Endothelial cell of umbilical vein (primary cell): ENCODE measurements around the gene RGS7. TPM values are rescaled to one million over a fixed set of nuclear protein-coding genes. Genes with fewer than 3 reads are reported as not detected.

Experiments used
- BruUV-seq: library from RNA; stranded (reverse); fragments of 400-500 nt; replicated peaks from 2 replicates; lab custom pipeline; 2021; lab: Mats Ljungman, UMichigan
- CTCF ChIA-PET: fragments of 300-600, 350-600 bp; sonication (Branson Sonifier 250); formaldehyde crosslinking; loops from one replicate; lab custom pipeline; 2021; ENCODE audit warnings: antibody characterized with exemption, inconsistent platforms; lab: Charles Lee
- POLR2A ChIA-PET: fragments of 300-600, 350-600 bp; sonication (Branson Sonifier 250); formaldehyde crosslinking; loops from one replicate; lab custom pipeline; 2021; ENCODE audit warnings: antibody characterized with exemption, inconsistent platforms; lab: Charles Lee
- DNase-seq: peaks from one replicate; pipeline ENCODE4 v3.0.0-alpha.2; 2011; ENCODE audit warnings: low read depth, low spot score
- FAIRE-seq: peaks from 2 replicates; lab custom pipeline; 2011; peaks lifted over from hg19 to GRCh38; lab: Jason Lieb, UNC
- H2AFZ ChIP-seq: 2 replicates; pipeline ENCODE4 v1.6.0; 2012; ENCODE audit warnings: low read depth, low read length, control low read depth, inconsistent platforms
- H3K27ac ChIP-seq: 2 replicates; pipeline ENCODE4 v1.5.1; 2011; ENCODE audit warnings: low read depth, mild to moderate bottlenecking, control low read depth, low read length, moderate library complexity; ENCODE audit not compliant: insufficient read depth
- H3K27me3 ChIP-seq, 2 experiments: 2 replicates each; pipeline versions ENCODE4 v1.6.0 to v1.6.1; 2011; ENCODE audit warnings: low read length in 2 of 2, mixed read lengths in 1 of 2; ENCODE audit not compliant: control insufficient read depth in 2 of 2, insufficient read depth in 2 of 2
- H3K36me3 ChIP-seq, 2 experiments: 2 replicates in 1 of 2; 3 replicates in 1 of 2; pipeline ENCODE4 v1.5.1; 2011; ENCODE audit warnings: low read length in 2 of 2, mild to moderate bottlenecking in 1 of 2, moderate library complexity in 1 of 2; ENCODE audit not compliant: control insufficient read depth in 2 of 2, insufficient read depth in 2 of 2; ENCODE audit errors: extremely low read depth in 1 of 2
- H3K4me1 ChIP-seq: 3 replicates; pipeline ENCODE4 v1.5.1; 2011; ENCODE audit warnings: mild to moderate bottlenecking, low read length; ENCODE audit not compliant: control insufficient read depth, insufficient read depth; ENCODE audit errors: extremely low read depth
- H3K4me2 ChIP-seq: 2 replicates; pipeline ENCODE4 v1.6.1; 2011; ENCODE audit warnings: low read length, control low read depth, mixed read lengths; ENCODE audit not compliant: insufficient read depth
- H3K4me3 ChIP-seq, 3 experiments: fragments of 200-600 bp in 1 of 3; sonication (generic), shearing (Covaris generic) in 1 of 3; replicated peaks in 1 of 3; 2 replicates each; pipeline ENCODE4 v1.5.1; 2011 to 2016; ENCODE audit warnings: control low read depth in 3 of 3, low read length in 3 of 3, mild to moderate bottlenecking in 2 of 3, inconsistent platforms in 1 of 3, low read depth in 1 of 3, moderate library complexity in 1 of 3; ENCODE audit not compliant: insufficient read depth in 1 of 3
- H3K79me2 ChIP-seq: 2 replicates; pipeline ENCODE4 v1.6.0; 2012; ENCODE audit warnings: low read length, inconsistent platforms; ENCODE audit not compliant: control insufficient read depth, insufficient read depth
- H3K9ac ChIP-seq: replicated peaks from 2 replicates; pipeline ENCODE3; 2011; ENCODE audit warnings: low read length, control low read depth; ENCODE audit not compliant: insufficient read depth; ENCODE audit errors: extremely low read depth
- H3K9me1 ChIP-seq: replicated peaks from 3 replicates; pipeline ENCODE4 v1.6.0; 2011; ENCODE audit warnings: mild to moderate bottlenecking, low read length; ENCODE audit not compliant: control insufficient read depth, insufficient read depth; ENCODE audit errors: extremely low read depth
- H3K9me3 ChIP-seq: replicated peaks from 2 replicates; pipeline ENCODE4 v1.5.1; 2012; ENCODE audit warnings: low read length, inconsistent platforms; ENCODE audit not compliant: control insufficient read depth, insufficient read depth
- H4K20me1 ChIP-seq: replicated peaks from 2 replicates; pipeline ENCODE3; 2011; ENCODE audit warnings: mild to moderate bottlenecking, low read length; ENCODE audit not compliant: control insufficient read depth, insufficient read depth; ENCODE audit errors: extremely low read depth
- EZH2 ChIP-seq: IDR thresholded peaks from 2 replicates; pipeline ENCODE4 v1.6.1; 2012; ENCODE audit warnings: borderline replicate concordance, low read depth, mild to moderate bottlenecking, moderate library complexity, low read length, inconsistent platforms; ENCODE audit not compliant: severe bottlenecking
- FOS ChIP-seq: IDR thresholded peaks from 2 replicates; pipeline ENCODE4 v1.6.1; 2011; ENCODE audit warnings: mild to moderate bottlenecking, low read length, moderate library complexity, borderline replicate concordance; ENCODE audit not compliant: insufficient read depth
- GATA2 ChIP-seq: IDR thresholded peaks from 2 replicates; pipeline ENCODE4 v1.7.0; 2011; ENCODE audit warnings: low read depth, mild to moderate bottlenecking, moderate library complexity, mixed read lengths, low read length; ENCODE audit not compliant: insufficient read length, insufficient read depth
- JUN ChIP-seq: IDR thresholded peaks from 2 replicates; pipeline ENCODE4 v1.6.1; 2011; ENCODE audit warnings: borderline replicate concordance, low read depth; ENCODE audit not compliant: insufficient read length, insufficient read depth
- MAX ChIP-seq: IDR thresholded peaks from 2 replicates; pipeline ENCODE4 v1.6.1; 2011; ENCODE audit not compliant: insufficient read depth, insufficient read length
- MYC ChIP-seq: IDR thresholded peaks from one replicate; pipeline ENCODE4 v1.6.1; 2011; ENCODE audit warnings: mild to moderate bottlenecking, low read depth, low read length
- POLR2A ChIP-seq: IDR thresholded peaks from 2 replicates; pipeline ENCODE4 v1.6.1; 2012; ENCODE audit warnings: low read depth, mild to moderate bottlenecking, control low read depth, low read length
- POLR2AphosphoS5 ChIP-seq: IDR thresholded peaks from 2 replicates; pipeline ENCODE4 v1.6.1; 2012; ENCODE audit warnings: low read depth, mild to moderate bottlenecking, control low read depth, low read length, moderate library complexity; ENCODE audit not compliant: insufficient read depth
- dilution Hi-C: fragments of 300-500 bp; cut with MboI; formaldehyde crosslinking; loops from one replicate; pipeline ENCODE4 v1.15.0; 2019; ENCODE audit warnings: low sequenced_read_pairs; ENCODE audit not compliant: extremely low pct_ligation_motif_present
- intact Hi-C: fragments of 100-400 bp; cut with micrococcal nuclease; formaldehyde crosslinking; loops from one replicate; pipeline ENCODE4 v1.10.0; 2022
- polyA plus RNA-seq, 4 experiments: library from polyadenylated mRNA; depleted of rRNA in 3 of 4; stranded (reverse) in 3 of 4; unstranded in 1 of 4; fragments of >200 nt; gene quantifications; 2 replicates each; pipeline versions ENCODE4 v1.2.1 to v1.2.3, GENCODE V29; 2011 to 2012; ENCODE audit warnings: missing spikeins in 1 of 4
- total RNA-seq: library from RNA; stranded (reverse); gene quantifications from 2 replicates; pipeline ENCODE4 v1.2.3, GENCODE V29; 2021
- TF ChIP-seq, protein P1 (sequence below), 2 donors: IDR thresholded peaks; 1 replicate in 1 of 2; 2 replicates in 1 of 2; pipeline ENCODE4 v1.5.1; 2011; ENCODE audit warnings: low read length in 2 of 2, mild to moderate bottlenecking in 2 of 2, moderate library complexity in 2 of 2, control low read depth in 1 of 2, inconsistent platforms in 1 of 2, low read depth in 1 of 2; ENCODE audit not compliant: insufficient read depth in 1 of 2; ENCODE audit errors: extremely low read depth in 1 of 2

RGS7 gene
- total and polyA plus RNA-seq, 2 donors (not counting 3 experiments of a cell fraction or from before 2014, with no cell fraction given) = 0.43 to 0.44 TPM

DNA sequence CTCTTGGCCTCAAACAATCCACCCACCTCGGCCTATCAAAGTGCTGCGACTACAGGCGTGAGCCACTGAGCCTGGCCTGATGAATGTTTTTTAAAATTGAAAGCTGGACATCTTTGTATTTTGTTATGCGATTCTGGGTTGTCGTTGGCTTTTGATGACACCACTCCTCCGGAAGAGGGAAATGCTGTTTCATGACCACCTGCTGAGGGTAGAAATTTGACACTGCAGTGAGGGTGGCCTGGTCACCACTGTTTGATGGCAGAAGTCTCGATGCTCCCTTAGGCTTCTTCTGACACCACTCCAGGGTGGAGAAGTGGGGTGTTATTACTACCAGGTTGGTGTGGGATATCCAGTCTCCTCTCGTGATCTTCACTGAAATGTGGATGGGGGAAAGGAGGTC, 357.2 kb downstream of the RGS7 start:
- ChIA-PET CTCF (interaction anchor here (1.0 kb wide), 1 partner anchor 611 kb away, joined by 3 read pairs; no protein-coding TSS in a partner anchor), POLR2A (no interaction called here)
- no peak overlapping the region for H3K27ac ChIP-seq
- no TSS peak for BruUV-seq
- no peaks in the 10 kb centered on the region for H3K79me2 ChIP-seq
- no peaks in the 10 kb centered on the region for H3K9me1 ChIP-seq
- dilution Hi-C loops (no loop called here), intact Hi-C loops (no loop called here)
- H3K4me2 ChIP-seq = no peak overlapping the region
- no peak overlapping the region for H3K4me3 ChIP-seq
- H3K4me1 ChIP-seq = no peaks in the 10 kb centered on the region
- H4K20me1 ChIP-seq = no peaks in the 10 kb centered on the region
- H3K36me3 ChIP-seq = no peaks in the 10 kb centered on the region
- H3K9ac ChIP-seq = no peak overlapping the region
- H2AFZ ChIP-seq = no peak overlapping the region
- DNase-seq = no peak
- FAIRE-seq = no peak
- TF ChIP-seq, protein P1, sequence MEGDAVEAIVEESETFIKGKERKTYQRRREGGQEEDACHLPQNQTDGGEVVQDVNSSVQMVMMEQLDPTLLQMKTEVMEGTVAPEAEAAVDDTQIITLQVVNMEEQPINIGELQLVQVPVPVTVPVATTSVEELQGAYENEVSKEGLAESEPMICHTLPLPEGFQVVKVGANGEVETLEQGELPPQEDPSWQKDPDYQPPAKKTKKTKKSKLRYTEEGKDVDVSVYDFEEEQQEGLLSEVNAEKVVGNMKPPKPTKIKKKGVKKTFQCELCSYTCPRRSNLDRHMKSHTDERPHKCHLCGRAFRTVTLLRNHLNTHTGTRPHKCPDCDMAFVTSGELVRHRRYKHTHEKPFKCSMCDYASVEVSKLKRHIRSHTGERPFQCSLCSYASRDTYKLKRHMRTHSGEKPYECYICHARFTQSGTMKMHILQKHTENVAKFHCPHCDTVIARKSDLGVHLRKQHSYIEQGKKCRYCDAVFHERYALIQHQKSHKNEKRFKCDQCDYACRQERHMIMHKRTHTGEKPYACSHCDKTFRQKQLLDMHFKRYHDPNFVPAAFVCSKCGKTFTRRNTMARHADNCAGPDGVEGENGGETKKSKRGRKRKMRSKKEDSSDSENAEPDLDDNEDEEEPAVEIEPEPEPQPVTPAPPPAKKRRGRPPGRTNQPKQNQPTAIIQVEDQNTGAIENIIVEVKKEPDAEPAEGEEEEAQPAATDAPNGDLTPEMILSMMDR (IDR thresholded peaks at IDR 0.05; ENCODE audit: extremely low read depth in 1 of 2, insufficient read depth in 1 of 2, low read depth in 1 of 2, low read length in 2 of 2) = no peak
- TF ChIP-seq POLR2A = no peak
- no peak for TF ChIP-seq EZH2
- TF ChIP-seq MYC = no peak
- no peak for TF ChIP-seq GATA2
- TF ChIP-seq MAX = no peak
- no peak for TF ChIP-seq JUN
- no peak for TF ChIP-seq FOS
- TF ChIP-seq POLR2AphosphoS5 = no peak
- no peaks in the 10 kb centered on the region for H3K9me3 ChIP-seq
- no peaks in the 10 kb centered on the region for H3K27me3 ChIP-seq
